ENCODE measurements around the gene PLEKHG4. TPM values are rescaled to one million over a fixed set of nuclear protein-coding genes. Genes with fewer than 3 reads are reported as not detected.

Gene PLEKHG4, protein sequence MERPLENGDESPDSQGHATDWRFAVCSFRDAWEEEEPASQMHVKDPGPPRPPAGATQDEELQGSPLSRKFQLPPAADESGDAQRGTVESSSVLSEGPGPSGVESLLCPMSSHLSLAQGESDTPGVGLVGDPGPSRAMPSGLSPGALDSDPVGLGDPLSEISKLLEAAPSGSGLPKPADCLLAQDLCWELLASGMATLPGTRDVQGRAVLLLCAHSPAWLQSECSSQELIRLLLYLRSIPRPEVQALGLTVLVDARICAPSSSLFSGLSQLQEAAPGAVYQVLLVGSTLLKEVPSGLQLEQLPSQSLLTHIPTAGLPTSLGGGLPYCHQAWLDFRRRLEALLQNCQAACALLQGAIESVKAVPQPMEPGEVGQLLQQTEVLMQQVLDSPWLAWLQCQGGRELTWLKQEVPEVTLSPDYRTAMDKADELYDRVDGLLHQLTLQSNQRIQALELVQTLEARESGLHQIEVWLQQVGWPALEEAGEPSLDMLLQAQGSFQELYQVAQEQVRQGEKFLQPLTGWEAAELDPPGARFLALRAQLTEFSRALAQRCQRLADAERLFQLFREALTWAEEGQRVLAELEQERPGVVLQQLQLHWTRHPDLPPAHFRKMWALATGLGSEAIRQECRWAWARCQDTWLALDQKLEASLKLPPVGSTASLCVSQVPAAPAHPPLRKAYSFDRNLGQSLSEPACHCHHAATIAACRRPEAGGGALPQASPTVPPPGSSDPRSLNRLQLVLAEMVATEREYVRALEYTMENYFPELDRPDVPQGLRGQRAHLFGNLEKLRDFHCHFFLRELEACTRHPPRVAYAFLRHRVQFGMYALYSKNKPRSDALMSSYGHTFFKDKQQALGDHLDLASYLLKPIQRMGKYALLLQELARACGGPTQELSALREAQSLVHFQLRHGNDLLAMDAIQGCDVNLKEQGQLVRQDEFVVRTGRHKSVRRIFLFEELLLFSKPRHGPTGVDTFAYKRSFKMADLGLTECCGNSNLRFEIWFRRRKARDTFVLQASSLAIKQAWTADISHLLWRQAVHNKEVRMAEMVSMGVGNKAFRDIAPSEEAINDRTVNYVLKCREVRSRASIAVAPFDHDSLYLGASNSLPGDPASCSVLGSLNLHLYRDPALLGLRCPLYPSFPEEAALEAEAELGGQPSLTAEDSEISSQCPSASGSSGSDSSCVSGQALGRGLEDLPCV
- 17.3 and 27.3 TPM in 2 replicates for total RNA-seq

DNA sequence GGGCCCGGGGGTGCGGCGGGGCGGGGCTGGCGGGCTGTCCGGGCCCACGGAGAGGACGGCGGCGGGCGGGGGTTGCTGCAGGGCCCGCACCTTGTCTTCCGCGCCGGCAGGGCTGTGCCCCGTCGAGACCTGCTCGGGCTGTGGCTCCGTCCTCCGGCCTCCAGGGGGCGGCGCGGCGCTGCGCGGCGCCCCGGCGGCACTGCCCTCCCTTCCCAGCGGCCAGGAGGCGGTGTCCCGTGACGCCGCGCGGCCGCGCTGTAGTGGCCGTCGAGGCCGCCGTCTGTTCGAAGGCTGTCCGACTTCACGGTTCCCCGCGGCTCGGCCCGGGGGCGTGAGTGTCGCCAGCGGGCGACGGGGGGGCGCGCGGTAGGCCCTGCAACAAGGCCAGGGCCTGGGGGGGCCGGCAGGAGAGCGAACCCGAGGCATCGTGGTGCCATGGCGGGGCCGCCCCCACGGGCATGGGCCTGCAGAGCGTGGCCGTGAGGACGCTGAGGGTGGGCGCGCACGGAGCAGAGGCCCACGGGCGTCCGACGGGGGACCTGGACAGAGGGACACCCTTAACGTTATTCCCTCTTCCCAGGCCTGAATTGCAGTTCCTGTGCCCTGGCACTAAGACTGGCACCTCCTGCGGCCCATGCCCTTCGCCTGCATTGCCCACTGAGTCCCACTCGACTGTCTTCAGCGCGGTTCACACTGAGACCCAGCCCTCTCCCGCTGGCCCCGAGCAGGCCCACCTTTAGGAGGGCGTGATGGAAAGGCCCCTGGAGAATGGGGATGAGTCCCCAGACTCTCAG is at the start of gene PLEKHG4:
Gene PLEKHG4 (plus strand): TSS at position 237 of the 794 bp plus-strand sequence. CDS start 513 bp downstream, at position 750.

DNA sequence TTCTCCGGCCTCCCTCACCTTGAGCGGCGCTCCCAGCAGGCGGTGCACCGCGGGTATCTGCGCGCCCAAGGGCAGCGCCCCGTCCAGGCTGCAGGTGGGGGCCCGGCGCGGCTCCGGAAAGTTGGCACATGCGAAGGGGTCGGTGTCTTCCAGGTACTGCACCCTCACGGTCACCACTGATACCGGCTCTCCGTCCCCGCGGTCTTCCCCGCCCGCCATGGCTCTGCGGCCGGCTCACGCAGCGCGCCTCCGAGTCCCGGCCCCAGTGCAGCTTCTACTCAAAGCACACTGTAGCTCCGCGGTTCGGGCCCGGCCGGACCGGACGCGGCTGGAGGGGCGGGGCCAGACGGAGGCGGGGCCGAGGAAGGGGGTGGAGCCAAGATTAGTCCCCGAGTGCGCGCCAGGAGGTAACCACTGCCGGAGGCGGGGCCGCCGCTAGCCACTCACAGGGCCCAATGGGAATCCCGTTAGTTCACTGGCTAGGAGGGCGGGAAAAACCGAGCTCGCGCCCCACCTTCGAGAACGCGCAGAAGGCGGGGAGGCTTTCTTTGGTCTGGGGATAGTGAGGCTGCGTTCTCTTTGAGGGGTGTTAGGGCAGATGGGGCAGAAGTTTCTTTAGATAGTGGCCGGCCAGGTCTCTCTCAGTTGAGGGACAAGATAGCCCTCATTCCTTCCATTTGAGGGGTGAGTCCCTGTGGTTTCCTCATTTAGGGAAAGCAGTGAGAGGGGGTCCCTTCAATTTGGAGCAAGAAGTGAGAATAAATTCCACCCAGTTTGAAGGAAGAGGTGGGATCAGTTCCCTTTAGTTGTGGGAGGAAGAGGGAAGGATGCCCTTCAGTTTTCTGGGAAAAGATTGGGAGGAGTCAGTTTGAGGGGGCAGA is 31.9 kb upstream of the PLEKHG4 start, which contains the start of gene FHOD1:
Gene FHOD1 (minus strand): TSS at position 290 of the 881 bp plus-strand sequence. CDS start 71 bp downstream, at position 219.

DNA sequence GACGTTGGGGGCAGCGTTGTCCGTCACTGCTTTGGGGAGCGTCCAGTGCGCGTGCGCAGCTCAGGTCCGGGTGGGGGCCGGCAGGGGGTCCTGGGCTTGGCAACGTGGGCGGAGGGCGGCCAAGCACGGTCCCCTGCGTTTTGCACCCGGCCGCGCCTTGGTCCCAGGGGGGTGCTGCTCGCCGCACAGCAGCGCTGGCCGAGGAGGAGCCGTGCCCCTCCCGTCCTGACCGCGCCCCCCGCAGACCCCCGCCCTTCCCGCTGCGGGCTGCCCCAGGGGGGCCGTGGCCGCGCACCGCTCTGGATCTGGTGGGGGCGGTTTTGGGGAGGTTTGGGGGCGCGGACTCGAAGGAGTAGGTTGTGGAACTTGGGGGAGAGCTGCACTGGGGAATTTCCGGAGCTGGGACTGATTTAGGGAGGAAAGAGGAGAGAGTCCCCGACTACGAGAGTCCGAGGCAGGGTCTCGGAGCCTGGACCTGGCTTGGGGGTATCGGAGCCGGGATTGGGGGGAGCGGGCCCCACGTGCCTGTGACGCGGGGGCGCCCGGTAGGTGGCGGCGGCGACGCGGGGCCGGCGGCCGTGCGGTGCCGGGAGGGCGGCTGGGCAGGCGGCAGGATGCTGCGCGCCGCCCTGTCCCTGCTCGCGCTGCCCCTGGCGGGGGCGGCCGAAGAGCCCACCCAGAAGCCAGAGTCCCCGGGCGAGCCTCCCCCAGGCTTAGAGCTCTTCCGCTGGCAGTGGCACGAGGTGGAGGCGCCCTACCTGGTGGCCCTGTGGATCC is 30.7 kb upstream of the PLEKHG4 start, which contains the start of gene SLC9A5:
Gene SLC9A5 (plus strand): TSS at position 579 of the 777 bp plus-strand sequence. CDS start 36 bp downstream, at position 615.

DNA sequence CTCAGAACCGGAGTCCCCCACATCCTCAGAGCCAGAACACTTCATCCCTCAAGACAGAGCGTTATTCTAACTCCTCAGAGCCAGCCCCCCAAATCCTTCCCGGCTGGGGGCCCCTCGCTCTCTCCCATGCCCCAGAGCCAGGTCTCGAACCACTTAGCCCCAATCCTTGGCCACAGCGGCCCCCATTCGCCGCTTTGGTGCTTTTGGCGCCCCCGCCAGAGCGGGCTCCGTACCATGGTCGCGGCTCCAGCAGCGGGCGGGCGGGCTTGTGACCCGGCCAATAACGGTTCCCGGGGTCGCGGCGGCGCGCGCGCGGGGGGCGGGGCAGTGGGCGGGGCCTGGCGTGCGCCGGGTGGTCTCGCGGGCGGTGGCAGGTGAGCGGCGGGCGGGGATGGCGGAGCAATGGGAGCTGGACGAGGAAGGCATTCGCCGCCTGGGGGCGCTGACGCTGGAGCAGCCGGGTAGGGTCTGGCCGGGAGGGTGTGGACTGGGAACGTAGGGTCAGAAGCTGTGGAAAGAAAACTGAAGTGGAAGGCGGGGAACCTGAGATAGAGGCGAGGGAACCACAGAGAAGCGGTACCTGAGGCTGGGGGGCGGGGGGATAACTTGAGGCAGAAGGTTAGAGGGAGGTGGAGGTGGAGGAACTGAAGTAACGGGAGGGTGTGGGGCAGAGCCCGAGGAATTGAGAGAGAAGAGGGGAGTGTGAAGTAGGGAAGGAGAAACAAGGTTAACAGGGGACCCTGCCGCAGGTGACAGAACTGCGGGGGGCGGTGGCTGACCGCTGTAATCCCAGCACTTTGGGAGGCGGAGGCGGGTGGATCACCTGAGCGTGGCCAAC is 47.4 kb downstream of the PLEKHG4 start, which contains the start of the genes KCTD19 and LRRC36:
Gene KCTD19 (minus strand): TSS at position 270 of the 838 bp plus-strand sequence. CDS start 34 bp downstream, at position 236.
Gene LRRC36 (plus strand): TSS at position 344 of the 838 bp plus-strand sequence. CDS start 48 bp downstream, at position 392.

Other genes with a start within 250 kb of the PLEKHG4 start
- 13.5 and 13.8 TPM in 2 replicates for gene PHAF1, start 169.6 kb upstream of the PLEKHG4 start, total RNA-seq
- 37.2 and 42.5 TPM in 2 replicates for gene B3GNT9, start 128.5 kb upstream of the PLEKHG4 start, total RNA-seq
- 32.9 and 33.7 TPM in 2 replicates for gene TRADD, start 119.6 kb upstream of the PLEKHG4 start, total RNA-seq
- 17.0 and 17.4 TPM in 2 replicates for gene FBXL8, start 119.6 kb upstream of the PLEKHG4 start, total RNA-seq
- 0.86 and 3.4 TPM in 2 replicates for gene HSF4, start 114.8 kb upstream of the PLEKHG4 start, total RNA-seq
- 16.7 and 22.9 TPM in 2 replicates for gene NOL3, start 109.0 kb upstream of the PLEKHG4 start, total RNA-seq
- gene MATCAP1, start 95.6 kb upstream of the PLEKHG4 start, total RNA-seq: 4.3 and 15.6 TPM in 2 replicates
- not detected in 2 replicates for gene EXOC3L1, start 89.4 kb upstream of the PLEKHG4 start, total RNA-seq
- 89.7 and 95.9 TPM in 2 replicates for gene E2F4, start 87.4 kb upstream of the PLEKHG4 start, total RNA-seq
- 0.58 and 1.6 TPM in 2 replicates for gene ELMO3, start 80.4 kb upstream of the PLEKHG4 start, total RNA-seq
- gene TMEM208, start 52.4 kb upstream of the PLEKHG4 start, total RNA-seq: 51.3 and 82.9 TPM in 2 replicates
- gene FHOD1, start 32.1 kb upstream of the PLEKHG4 start, total RNA-seq: 24.6 and 36.6 TPM in 2 replicates
- 1.4 and 3.2 TPM in 2 replicates for gene SLC9A5, start 30.6 kb upstream of the PLEKHG4 start, total RNA-seq
- gene KCTD19, start 47.2 kb downstream of the PLEKHG4 start, total RNA-seq: under 0.01 TPM in 1 of 2 replicates, not detected in the other
- gene LRRC36, start 47.3 kb downstream of the PLEKHG4 start, total RNA-seq: 0.71 TPM in 1 of 2 replicates, not detected in the other
- 0.29 and 3.2 TPM in 2 replicates for gene TPPP3, start 114.0 kb downstream of the PLEKHG4 start, total RNA-seq
- gene ZDHHC1, start 136.9 kb downstream of the PLEKHG4 start, total RNA-seq: 7.4 and 8.9 TPM in 2 replicates
- gene HSD11B2, start 151.6 kb downstream of the PLEKHG4 start, total RNA-seq: not detected in 2 replicates
- gene ATP6V0D1, start 201.6 kb downstream of the PLEKHG4 start, total RNA-seq: 152 and 268 TPM in 2 replicates
- gene AGRP, start 204.0 kb downstream of the PLEKHG4 start, total RNA-seq: not detected in 2 replicates
- gene RIPOR1, start 249.3 kb downstream of the PLEKHG4 start, total RNA-seq: 26.8 and 37.5 TPM in 2 replicates

Measured in myometrial cell (primary cell).